Measurements from ENCODE around the gene UNC79.

GRCh38 chr14:93727039-93727740 lies 296.5 kb downstream of the UNC79 start:
- TF ChIP-seq CTCF (IDR thresholded peaks at IDR 0.05; ENCODE audit: low read length) (no peak), EZH2 (optimal IDR thresholded peaks at IDR 0.05; ENCODE audit: low read depth, low read length) (no peak)
